HG03196 (cell line): ENCODE measurements around the gene CD52.
A peak's percentile ranks its signal among the peaks of the same experiment; 100 is the strongest.
"Not testable (repeated sequence)": the region's sequence is repeated elsewhere in the genome, so short reads cannot be mapped to it uniquely, and the experiment has no call there.

Source experiments
- ATAC-seq: cut with Tn5 transposase; IDR thresholded peaks from one replicate; pipeline ENCODE4 v1.9.1; 2021; ENCODE audit not compliant: unreplicated experiment

CD52 gene

DNA sequence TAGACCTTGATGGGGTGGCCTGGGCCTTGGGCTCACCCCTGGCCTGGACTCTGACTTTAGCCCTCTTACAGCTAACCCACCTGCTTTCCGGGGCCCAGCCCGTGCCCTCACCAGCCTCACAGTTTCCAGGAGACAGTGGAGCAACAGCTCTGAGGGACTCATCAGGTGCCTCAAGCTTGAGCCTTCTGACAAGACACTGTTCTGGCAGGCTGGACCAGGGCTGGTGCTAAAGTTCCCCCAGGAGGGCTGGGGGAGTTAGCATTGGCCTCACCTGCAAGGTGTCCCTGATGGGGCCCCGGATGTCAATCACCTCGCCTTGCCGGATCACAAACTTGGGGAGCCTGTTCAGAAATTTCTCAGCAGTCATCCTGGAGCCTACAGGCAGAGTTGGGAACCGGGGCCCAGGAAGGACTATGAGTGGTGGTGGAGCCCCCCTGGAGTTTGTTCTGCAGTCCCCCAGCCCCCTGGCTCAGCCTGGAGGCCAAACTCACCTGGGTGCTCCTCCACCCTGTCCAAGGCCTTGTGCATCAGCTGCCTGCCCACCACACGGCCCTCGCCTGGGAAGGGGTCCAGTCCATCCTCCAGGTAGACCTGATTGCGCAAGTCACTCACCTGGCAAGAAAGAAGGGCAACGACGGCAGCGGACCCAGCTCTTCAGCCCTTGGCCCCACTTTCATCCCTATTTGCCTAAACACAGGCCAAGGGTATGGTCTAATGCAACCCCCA lies 33.7 kb upstream of the CD52 start:
- ATAC-seq, result no peak

DNA sequence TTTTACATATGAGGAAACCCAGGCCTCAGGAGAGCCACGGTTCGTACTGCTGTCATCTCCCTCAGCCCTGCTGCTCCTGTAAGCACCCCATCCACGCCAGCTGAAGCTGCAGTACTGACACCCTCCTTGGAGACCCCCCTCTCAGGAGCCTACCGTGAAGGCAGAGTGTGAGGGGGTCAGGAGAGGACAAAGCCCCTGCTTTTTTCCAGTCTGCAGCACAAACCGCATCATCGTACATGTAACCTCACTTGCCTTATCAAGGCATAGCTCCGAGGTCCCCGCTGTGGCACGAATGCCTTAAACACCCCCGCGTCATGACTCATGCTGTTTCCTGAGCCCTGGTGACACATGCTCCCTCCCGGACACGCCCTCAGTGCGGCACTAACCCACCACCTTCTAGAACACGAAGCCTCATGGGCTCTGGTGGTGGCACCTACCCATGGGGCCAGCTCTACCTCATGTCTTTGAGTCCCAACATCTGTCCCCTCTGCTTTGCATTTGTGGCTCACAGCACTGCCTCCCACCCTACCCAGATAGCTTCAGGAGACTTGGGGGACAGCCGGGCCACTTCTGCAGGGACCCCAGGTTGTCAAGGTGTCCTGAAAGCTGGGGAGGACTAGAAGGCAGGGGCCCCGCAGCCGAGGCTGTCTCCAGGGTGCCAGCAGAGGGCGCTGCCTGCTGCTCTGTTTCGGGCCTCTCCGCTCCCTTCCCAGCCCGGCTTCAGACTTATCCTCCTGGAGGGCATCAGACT lies 33.0 kb upstream of the CD52 start:
- peak; percentile 27 for ATAC-seq

DNA sequence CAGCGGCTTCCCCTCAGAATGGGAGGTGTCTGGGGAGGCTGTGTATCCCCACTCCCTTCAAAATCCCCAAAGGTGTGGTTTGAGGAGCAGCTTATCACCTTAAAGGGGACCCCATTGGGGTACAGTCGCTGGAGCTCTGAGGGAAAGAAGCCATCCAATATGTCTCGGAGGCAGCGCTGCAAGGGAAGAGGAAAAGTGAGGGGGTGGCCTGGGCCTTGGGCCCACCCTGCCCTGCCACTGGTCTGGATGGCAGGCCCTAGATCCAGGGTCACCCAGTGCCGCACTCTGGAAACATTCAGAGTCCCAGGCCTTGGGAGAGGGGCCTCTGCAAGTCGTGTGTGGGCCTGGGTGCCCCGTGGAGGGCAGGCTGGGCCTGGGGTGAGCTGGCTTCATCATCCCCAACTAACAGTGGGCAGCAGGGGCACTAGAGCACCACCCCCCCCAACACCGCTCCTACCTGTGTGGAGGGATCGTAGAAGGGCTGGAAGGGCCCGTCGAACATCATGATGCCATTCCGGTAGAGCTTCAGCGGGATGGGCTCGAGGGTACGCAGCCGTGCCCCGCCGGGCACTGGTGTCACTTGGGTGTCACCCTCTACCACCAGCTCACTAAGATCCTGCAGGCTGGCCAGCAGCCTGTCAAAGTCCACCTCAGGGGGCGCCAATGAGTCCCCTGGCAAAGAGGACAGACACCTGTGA lies 32.2 kb upstream of the CD52 start:
- ATAC-seq, result no peak

DNA sequence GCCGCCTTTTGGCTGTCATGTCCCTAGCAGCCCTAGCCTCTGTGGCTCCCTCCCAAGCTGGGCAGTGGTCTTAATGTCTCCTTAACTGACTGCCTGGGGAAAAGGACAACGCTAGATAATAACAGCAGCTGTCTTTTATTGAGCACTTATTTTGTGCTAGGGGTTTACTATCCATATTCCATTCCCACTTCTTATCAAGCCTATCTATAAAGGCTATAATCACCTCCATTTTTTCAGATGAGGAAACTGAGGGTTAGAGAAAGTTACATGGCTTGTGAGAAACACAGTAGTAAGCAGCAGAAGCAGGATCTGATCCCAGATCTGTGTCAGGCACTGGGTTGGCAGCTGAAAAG lies 31.7 kb upstream of the CD52 start:
- ATAC-seq, result no peak

DNA sequence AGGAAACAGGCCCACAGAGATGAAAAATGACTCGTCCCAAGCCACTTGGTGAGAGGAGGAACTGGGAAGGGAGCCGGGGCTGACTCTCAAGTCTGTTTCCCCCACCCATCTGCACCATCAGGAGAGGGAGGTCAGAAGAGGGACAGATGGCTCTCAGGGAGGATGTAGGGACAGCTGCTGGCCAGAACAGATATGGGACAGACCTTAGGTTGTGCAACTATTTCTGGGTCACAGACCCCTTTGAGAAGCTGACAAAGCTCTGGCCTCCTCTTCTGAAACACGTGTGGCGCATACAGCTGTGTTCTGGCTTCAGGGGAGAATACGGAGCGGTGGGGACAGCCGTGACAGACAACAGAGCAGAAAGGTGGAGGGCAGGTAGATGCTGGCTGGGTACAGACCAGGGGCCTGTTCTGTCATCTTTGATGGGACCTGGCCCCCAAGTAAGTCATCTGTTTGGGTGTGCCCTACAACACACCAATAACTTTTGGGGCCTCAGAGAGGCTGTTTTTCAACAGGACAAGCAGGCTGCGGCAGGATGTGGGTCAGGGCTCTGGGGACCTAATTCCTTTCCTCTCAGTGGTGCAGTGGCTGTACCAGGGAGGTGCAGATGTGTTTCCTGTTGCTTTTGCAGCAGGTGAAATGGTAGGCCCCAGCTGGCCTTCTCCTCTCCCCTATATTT lies 30.6 kb upstream of the CD52 start:
- ATAC-seq, result no peak

DNA sequence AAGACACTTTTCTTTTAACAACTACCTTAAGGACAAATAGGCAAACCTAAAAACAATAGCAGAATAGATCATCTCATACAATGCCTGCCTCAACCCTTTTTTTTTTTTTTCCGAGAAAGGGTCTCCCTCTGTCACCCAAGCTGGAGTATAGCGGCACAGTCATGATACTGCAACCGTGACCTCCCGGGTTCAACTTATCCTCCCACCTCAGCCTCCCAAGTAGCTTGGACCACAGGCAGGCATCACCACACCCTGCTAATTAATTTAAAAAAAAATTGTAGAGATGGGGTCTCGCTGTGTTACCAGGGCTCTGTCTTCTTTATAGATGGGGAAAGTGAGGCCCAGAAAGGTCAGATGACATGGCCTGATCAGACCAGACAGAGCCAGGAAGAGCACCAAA lies 29.9 kb upstream of the CD52 start:
- ATAC-seq, result no peak

DNA sequence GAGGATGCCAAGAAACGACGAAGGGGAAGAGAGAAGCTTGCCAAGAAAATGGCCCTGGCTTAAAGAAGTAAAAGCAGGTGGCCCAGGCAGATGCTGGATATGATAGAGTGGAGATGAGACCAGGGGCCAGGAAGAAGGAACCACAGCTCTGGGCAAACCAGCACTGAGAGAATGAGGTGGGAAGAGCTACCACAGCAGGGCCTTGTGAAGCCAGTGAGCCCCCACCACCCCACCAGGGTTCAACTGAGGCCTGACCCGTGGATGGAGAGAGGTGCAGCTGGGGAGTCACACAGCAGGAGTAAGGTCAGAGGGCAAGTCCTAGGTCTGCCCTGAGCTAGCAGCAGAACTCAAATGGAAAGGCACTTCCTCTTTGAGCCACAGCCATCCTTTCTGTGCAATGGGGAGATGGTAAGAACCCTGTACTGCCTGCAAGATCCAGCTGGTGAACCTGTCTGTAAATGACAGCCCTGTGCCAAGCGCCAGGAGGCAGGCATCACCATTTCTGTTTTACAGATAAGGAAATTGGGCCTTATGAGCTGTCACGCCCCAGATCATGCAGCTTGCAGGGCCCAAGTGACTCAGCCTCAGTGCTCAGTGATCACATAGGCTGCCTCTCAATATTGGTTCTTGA lies 29.3 kb upstream of the CD52 start:
- no peak for ATAC-seq

DNA sequence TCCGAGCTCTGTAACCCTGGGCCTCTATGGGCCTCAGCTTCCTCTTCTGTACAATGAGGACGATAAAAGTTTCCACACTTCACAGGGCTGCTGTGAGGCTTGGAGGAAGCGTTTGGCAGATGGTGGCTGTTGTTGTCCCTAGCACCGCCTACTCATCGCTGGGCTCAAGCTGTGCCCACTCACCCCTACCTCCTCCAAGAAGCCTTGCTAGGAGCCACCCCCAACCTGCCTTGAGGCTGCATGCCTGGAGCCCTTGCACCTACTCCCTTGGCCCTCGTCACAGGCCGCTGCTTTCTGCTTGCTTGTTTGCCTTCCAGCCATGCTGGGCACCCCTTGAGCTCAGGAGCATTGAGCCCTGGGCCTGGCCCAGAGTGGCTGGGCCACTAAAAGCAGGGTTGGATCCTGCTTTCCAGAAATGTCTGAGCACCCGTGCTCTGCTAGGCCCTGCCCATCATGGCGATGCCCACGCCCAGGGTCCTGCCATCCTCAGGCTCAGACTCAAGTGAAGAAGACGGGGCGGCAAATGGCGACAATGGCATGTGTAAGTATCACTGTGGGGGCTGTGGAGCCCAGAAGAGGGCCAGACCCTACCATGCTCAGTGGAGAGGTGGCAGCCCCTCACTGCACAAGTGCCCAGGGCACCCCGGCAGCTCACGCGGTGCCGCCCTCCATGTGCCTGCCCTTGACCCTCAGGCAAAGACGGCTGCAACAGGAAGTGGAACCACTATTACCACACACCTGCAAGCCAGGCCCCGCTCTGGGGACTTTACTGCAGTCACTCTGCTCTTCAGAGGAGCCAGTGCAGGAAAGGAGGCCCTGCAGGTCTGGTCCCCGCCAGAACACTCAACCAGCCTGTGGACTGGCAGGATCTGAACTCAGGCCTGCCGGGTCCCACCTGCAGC lies 28.3 kb upstream of the CD52 start:
- ATAC-seq, result peak; percentile 24

DNA sequence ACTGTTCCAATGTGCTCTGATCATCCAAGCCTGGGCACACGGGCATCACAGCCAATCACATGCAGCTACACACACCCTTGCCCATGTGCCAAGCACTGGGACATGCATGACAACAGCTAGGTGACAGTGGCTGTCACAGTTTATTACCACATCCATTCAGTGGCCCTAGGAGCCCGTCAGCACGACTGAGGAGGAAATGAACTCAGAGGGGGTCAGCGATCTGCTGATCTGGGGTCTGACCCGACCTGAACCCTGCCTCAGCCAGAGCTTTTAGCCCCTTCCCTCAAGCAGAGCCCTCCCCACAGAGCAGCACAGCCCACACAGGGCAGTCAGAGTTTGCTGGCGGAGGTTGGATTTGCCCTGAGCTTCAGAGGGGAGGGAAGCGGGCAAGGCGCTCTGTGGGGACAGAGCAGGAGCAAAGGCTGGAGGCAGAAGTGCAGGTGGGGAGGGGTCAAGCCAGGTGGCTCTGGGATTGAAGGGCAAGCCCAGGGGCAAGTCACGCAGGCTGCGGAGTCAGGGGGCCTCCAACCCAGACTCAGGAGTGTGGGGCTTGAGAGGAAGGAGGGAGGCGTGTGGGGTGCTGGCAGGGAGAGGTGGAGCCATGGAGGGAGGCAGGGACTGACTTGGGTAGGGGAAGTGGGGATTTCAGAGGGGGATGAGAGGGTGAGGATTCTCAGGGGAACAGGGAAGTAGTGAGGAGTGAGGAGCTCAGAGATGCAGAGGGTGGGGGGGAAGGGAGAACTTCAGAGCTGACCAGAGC lies 27.5 kb upstream of the CD52 start:
- ATAC-seq, result no peak

DNA sequence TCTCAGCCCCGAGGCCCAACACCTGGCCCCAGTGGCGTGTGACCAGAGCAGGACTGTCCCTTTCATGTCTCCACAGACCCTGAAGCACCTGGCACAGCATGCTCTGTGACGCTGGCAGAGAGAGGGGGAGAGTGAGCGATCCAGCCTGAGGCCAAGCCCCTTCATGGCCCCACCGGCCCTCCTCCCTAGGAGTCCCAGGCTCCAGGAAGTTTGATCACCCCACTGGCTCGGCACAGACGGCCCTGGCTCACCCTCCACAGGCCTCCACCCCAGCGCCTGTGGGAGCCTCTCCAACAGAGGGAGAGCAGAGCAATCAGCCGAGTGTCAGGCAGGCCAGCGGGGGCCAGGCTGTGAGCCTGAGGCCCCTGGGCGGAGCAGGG lies 26.9 kb upstream of the CD52 start:
- no peak for ATAC-seq

DNA sequence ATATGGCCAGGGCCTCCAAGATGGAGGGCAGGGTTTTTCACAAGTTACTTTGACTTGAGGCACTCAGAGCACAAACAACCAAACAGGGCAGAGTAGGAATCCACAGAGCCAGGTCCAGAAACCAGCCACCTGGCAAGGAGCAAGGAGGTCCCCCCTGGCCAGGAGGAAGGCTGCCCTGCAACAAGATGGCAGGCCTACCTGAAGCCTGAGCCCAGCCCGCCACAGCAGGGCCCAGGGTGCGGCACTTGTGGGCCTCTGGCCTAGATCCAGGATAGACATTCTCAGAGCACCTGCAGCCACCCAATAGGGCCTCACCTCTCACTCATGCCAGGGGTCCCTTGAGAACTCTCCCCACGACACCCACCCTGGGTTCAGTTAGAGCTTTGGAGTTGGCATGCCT lies 26.3 kb upstream of the CD52 start:
- ATAC-seq, result no peak

DNA sequence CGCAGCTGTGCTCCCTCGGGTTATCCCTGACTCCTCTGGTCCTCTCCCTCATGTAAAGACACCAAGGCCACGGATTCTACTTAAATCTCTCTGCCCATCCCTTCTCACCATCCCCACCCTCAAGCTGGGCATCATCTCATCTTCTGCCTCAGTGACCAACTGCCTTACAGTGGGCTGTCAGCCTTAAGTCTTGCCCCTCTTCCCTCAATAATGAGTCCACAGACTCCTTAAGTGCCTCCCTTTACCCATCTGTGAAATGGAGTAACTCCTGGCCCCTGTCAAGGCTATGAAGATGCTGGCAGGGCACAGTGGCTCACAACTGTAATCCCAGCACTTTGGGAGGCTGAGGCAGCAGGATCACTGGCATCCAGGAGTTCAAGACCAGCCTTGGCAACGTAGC lies 25.8 kb upstream of the CD52 start:
- no peak for ATAC-seq

DNA sequence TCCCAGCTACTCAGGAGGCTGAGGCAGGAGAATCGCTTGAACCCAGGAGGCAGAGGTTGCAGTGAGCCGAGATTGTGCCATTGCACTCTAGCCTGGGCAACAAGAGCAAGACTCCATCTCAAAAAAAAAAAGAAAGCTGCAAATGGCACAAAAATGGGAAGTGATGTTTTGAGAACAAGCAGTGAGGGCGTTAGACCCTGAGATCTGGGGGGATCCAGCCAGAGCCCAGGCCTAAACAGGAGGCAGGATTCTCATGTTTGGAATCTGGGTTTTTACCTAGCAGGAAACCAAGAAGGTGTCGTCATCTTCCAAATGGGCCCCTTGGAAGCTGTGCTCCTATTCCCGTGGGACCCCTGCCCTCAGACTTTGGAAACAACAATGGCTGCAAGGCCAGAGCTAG lies 25.0 kb upstream of the CD52 start:
- ATAC-seq, result not testable (repeated sequence)

DNA sequence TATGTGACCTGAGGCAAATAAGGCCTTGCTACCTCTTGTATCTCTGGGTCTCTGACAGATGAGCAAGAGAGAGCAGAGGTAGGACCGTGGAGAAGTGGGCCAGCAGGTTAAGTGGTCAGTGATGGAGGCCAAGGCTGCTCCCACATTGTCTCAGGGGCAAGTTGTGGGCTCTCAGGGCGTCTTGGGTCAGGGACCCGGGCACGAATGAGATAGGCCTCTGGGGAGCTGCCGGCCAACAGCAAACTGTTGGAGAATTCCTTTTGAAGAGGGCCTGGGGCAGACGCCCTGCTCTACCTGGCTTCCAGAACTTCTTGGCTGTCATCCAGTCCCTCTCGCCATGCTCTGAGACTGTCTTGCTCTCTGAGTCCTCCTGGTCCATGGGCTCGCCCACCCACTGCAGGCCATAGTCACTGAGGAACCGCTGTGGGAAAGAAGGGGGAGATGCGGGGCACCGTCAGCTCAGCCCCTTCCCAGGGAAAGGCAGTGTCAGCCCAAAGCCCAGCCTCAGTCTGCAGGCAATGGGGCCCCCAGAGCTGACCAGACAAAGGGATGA lies 23.8 kb upstream of the CD52 start:
- ATAC-seq, result no peak

DNA sequence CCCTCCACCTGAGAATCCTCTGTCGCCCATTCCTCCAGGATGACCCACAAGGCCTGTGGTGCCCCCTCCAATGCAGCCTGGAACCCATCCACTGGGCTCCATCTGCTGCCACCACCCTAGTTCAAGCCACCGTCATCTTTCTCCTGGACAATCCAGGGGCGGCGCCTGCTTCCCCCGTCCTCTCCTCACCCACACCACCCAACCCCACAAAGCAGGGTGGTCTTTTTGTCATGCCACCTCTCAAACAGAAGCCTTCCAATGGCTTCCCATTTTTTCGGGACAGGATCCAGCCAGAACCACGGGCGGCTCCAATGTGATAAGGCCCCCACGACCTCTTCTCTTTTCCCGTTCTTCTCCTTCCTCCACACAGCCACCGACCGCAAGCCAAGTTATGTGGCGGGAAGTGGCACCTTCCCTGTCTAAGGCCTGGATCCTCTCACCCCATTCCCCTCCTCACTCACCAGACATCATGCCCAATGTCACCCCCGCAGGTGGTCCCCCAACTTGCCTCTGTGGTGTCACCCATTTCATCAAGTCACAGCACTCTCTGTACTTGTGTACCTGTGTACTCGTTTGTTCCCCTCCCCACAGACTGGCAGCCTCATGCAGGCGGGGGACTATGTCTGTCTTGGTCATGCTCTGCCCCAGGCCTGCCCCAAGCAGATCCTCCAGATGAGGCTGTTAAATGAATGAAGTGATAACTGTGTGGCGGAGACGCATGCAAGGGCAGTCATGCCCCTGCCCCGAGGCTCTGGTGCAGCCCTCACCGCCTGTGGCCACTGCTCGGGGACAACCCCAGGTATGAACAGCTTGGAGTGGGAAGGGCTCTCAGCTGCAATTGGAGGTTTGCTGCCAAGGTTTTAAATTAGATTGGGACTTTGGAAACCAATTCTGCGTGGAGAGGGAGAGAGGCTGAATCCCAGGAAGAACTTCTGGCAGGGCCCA lies 22.3 kb upstream of the CD52 start:
- no peak for ATAC-seq

DNA sequence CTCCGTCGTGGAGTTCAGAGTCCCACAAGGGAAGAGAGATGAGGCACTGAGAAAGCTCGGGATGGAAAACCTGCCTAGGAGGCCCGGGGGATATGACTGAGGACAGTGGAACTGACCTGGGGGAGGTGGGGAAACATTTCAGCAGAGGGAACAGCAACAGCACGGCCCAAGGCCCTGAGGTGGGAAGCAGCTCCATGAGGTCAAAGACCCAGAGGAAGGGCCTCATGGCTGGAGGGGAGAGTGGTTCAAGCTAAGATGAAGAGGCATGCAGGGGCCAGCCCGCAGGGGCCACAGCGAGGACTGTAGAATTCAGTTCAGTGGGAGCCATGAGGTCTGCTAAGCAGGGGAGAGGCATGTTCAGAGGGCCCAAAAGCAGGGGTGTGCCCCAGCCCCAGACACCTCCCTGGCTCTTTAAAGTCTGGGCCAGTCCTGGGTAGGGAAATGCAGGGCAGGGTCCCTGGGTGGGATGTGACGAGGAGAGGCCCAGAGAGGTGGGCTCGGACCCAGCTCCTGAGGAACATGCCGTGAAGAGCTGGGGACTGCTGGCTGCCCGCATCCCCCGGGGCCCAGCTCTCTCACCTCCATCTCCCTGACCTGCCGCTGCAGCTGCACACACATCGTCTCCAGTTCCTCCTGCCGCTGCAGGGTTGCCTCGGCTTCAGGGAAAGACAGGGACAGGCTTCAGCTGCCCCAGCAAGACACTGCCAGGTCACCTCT lies 21.3 kb upstream of the CD52 start:
- ATAC-seq, result no peak

DNA sequence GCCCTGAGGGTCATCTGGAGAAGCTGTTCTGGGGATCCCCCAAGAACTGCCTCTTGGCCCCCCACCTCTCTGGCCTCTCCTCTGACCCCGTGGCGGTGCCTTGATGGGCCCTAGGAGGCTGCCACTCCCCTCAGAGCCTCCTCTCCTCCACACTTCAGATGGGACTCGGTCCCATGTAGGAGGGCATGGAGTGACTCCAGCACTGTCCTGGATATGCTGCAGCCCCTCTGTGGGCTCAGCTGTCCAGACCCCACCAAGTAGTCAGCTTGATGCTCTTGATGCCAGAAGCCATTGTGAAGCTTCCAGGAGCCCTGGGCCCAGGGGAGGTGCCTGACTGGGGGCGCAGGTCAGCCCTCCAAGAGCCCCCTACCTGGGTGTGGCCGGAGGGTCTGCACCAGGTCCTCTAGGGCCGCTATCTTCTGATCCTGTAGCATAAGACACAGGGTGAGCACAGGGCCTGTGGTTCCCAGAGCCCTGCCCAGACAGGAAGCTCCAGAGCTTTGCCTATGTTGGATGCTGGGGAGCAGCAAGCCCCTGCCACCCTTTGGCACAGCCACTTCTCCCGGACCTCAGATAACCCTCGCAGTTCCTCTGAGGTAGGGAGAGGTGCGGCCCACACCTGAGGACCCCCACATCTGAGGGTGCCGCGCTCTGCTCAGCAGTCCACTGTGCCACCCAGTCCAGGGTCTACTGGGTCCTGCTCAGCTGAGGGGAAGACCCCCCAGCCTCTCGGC lies 20.5 kb upstream of the CD52 start:
- no peak for ATAC-seq
